Measurements from ENCODE around the gene TTC28. TPM values are rescaled to one million over a fixed set of nuclear protein-coding genes. Genes with fewer than 3 reads are reported as not detected.

Gene TTC28
- total RNA-seq, 1 experiment from 2014 or later = not detected

- Mint-ChIP-seq H3K27ac (ENCODE audit: low read depth, unreplicated experiment) (no peak overlapping the region), H3K4me3 (ENCODE audit: unreplicated experiment) (no peak overlapping the region), H3K27me3 (ENCODE audit: insufficient read depth, unreplicated experiment) (no peaks in the 10 kb centered on the region), H3K36me3 (ENCODE audit: insufficient read depth, unreplicated experiment) (peaks cover 41% of the 10 kb centered on the region), H3K4me1 (ENCODE audit: insufficient read depth, unreplicated experiment) (peaks cover 14% of the 10 kb centered on the region), H3K9me3 (ENCODE audit: unreplicated experiment) (no peaks in the 10 kb centered on the region)
- BruUV-seq (replicated peaks) = no TSS peak
- TF ChIP-seq, protein P1, sequence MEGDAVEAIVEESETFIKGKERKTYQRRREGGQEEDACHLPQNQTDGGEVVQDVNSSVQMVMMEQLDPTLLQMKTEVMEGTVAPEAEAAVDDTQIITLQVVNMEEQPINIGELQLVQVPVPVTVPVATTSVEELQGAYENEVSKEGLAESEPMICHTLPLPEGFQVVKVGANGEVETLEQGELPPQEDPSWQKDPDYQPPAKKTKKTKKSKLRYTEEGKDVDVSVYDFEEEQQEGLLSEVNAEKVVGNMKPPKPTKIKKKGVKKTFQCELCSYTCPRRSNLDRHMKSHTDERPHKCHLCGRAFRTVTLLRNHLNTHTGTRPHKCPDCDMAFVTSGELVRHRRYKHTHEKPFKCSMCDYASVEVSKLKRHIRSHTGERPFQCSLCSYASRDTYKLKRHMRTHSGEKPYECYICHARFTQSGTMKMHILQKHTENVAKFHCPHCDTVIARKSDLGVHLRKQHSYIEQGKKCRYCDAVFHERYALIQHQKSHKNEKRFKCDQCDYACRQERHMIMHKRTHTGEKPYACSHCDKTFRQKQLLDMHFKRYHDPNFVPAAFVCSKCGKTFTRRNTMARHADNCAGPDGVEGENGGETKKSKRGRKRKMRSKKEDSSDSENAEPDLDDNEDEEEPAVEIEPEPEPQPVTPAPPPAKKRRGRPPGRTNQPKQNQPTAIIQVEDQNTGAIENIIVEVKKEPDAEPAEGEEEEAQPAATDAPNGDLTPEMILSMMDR (IDR thresholded peaks at IDR 0.05; ENCODE audit: unreplicated experiment) = no peak
- POLR2A ChIA-PET = no interaction called here
- no peak for DNase-seq (ENCODE audit: unreplicated experiment)
- CTCF ChIA-PET = no interaction called here
- intact Hi-C loops (cut with micrococcal nuclease) = no loop called here
These were observed 37.0 kb upstream of the TTC28 start for GRCh38 chr22:28716686-28717085.

DNA sequence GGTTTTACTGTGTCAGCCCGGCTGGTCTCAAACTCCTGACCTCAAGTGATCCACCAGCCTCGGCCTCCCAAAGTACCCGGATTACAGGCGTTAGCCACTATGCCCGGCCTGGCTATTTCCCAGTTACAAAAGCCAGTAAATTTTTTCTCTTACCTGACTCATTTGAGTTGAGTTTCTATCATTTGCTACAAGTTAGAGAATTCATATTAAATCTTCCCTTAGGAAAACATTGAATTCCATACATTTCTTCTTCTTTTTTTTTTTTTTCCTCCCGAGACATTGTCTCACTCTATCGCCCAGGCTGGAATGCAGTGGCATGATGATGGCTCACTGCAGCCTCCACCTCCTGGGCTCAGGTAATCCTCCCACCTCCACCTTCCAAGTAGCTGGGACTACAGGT, 36.0 kb upstream of the TTC28 start:
- H3K9me3 Mint-ChIP-seq (ENCODE audit: unreplicated experiment) = no peaks in the 10 kb centered on the region
- ChIA-PET CTCF (no interaction called here), POLR2A (interaction anchor here (0.6 kb wide), 1 partner anchor 16 kb away, joined by 3 read pairs; no protein-coding TSS in a partner anchor)
- TF ChIP-seq, protein P1 (IDR thresholded peaks at IDR 0.05; ENCODE audit: unreplicated experiment) = no peak
- H3K36me3 Mint-ChIP-seq (ENCODE audit: insufficient read depth, unreplicated experiment) = peaks cover 35% of the 10 kb centered on the region
- peaks cover 24% of the 10 kb centered on the region for H3K4me1 Mint-ChIP-seq (ENCODE audit: insufficient read depth, unreplicated experiment)
- BruUV-seq (replicated peaks) = no TSS peak
- DNase-seq (ENCODE audit: unreplicated experiment) = no peak
- no peak overlapping the region for H3K4me3 Mint-ChIP-seq (ENCODE audit: unreplicated experiment)
- no peaks in the 10 kb centered on the region for H3K27me3 Mint-ChIP-seq (ENCODE audit: insufficient read depth, unreplicated experiment)
- intact Hi-C loops (cut with micrococcal nuclease) = no loop called here
- no peak overlapping the region for H3K27ac Mint-ChIP-seq (ENCODE audit: low read depth, unreplicated experiment)

- Mint-ChIP-seq H3K4me1 (ENCODE audit: insufficient read depth, unreplicated experiment) (peaks cover 29% of the 10 kb centered on the region), H3K27ac (ENCODE audit: low read depth, unreplicated experiment) (peak overlapping the region; percentile 23), H3K9me3 (ENCODE audit: unreplicated experiment) (no peaks in the 10 kb centered on the region), H3K4me3 (ENCODE audit: unreplicated experiment) (no peak overlapping the region), H3K27me3 (ENCODE audit: insufficient read depth, unreplicated experiment) (no peaks in the 10 kb centered on the region), H3K36me3 (ENCODE audit: insufficient read depth, unreplicated experiment) (peaks cover 25% of the 10 kb centered on the region)
- TF ChIP-seq, protein P1 (IDR thresholded peaks at IDR 0.05; ENCODE audit: unreplicated experiment) = no peak
- intact Hi-C loops (cut with micrococcal nuclease) = no loop called here
- BruUV-seq (replicated peaks) = no TSS peak
- DNase-seq (ENCODE audit: unreplicated experiment) = no peak
- POLR2A ChIA-PET = interaction anchor here (0.9 to 1.2 kb wide), 2 partner anchors 9 to 87 kb away, joined by 3 to 5 read pairs; partner anchors contain the start of gene XBP1
- CTCF ChIA-PET = interaction anchor here (0.8 to 1.1 kb wide), 2 partner anchors 16 to 19 kb away, joined by 3 read pairs; no protein-coding TSS in a partner anchor
These were observed 34.5 kb upstream of the TTC28 start for GRCh38 chr22:28714043-28714628.

DNA sequence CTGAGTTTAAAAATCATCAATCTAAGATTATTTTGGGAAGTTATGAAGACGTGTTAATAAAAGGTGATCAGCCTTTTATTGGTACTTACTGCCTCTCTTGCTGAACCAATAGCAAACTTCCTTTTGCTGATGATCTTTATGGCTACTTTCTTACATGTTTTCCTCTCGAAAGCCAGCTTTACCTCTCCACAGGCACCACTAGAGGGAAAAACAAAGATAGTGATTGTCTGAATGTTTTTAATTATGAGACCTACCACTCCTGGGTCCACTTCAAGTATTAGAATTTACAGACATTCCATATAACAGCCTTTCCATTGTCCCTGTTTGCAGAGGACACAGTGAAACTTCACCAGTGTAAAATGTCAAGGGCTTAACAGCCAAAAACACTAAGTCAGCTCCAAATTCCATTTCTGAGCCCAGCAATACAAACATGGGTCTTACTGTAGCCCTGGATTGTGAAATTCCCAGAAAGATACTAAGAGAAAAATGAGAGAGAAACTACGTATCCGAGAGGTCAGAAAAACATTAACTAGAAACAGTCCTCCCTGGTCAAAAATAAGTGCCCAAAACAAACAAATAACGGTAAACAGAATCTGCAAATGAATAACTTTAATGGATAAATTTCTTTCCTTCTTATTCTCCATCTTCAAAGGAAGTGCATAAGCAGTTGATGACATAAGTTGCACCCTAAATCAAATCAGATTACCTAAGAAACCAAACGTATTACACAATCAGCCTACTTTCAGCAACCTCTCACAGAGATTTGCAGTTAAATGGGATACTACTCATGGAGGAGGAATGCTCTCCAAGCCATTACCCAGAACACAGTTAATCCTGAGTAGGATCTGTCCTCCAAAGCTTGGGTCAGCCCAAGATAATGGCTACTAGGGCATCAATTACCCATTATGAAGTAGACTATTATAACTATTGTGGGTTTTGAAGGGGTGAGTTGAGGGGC, 32.5 kb upstream of the TTC28 start:
- peaks cover 29% of the 10 kb centered on the region for H3K4me1 Mint-ChIP-seq (ENCODE audit: insufficient read depth, unreplicated experiment)

More for the DNA sequence above, 32.5 kb upstream of the TTC28 start:
- TF ChIP-seq, protein P1 (IDR thresholded peaks at IDR 0.05; ENCODE audit: unreplicated experiment) = no peak
- intact Hi-C loops (cut with micrococcal nuclease) = loop anchor here (2.0 kb wide), 2 partner anchors 31 to 61 kb away; partner anchors contain the start of genes CCDC117 and HSCB
- H3K27ac Mint-ChIP-seq (ENCODE audit: low read depth, unreplicated experiment) = peak overlapping the region; percentile 91
- H3K36me3 Mint-ChIP-seq (ENCODE audit: insufficient read depth, unreplicated experiment) = peaks cover 20% of the 10 kb centered on the region
- H3K4me3 Mint-ChIP-seq (ENCODE audit: unreplicated experiment) = peak overlapping the region; percentile 55
- H3K9me3 Mint-ChIP-seq (ENCODE audit: unreplicated experiment) = no peaks in the 10 kb centered on the region
- ChIA-PET POLR2A (interaction anchor here (0.6 to 4.6 kb wide), 9 partner anchors 9 to 111 kb away, joined by 3 to 24 read pairs (median 3); partner anchors contain the start of genes CCDC117, CHEK2, HSCB and XBP1), CTCF (interaction anchor here (0.5 kb wide), 1 partner anchor 80 kb away, joined by 3 read pairs; no protein-coding TSS in a partner anchor)
- no peaks in the 10 kb centered on the region for H3K27me3 Mint-ChIP-seq (ENCODE audit: insufficient read depth, unreplicated experiment)
- BruUV-seq (replicated peaks) = no TSS peak
- DNase-seq (ENCODE audit: unreplicated experiment) = peak; percentile 88
